Stimulated activated naive CD4-positive, alpha-beta T cell treated with Interleukin-2 at 50 U/mL for 16 hours (primary cell): Measurements from ENCODE around the gene TBC1D12.
"Not testable (repeated sequence)": the region's sequence is repeated elsewhere in the genome, so short reads cannot be mapped to it uniquely, and the experiment has no call there.

ENCODE experiments used
- DNase-seq: peaks from one replicate; lab custom pipeline; 2025; lab: John Stamatoyannopoulos, UW

Gene TBC1D12

DNA sequence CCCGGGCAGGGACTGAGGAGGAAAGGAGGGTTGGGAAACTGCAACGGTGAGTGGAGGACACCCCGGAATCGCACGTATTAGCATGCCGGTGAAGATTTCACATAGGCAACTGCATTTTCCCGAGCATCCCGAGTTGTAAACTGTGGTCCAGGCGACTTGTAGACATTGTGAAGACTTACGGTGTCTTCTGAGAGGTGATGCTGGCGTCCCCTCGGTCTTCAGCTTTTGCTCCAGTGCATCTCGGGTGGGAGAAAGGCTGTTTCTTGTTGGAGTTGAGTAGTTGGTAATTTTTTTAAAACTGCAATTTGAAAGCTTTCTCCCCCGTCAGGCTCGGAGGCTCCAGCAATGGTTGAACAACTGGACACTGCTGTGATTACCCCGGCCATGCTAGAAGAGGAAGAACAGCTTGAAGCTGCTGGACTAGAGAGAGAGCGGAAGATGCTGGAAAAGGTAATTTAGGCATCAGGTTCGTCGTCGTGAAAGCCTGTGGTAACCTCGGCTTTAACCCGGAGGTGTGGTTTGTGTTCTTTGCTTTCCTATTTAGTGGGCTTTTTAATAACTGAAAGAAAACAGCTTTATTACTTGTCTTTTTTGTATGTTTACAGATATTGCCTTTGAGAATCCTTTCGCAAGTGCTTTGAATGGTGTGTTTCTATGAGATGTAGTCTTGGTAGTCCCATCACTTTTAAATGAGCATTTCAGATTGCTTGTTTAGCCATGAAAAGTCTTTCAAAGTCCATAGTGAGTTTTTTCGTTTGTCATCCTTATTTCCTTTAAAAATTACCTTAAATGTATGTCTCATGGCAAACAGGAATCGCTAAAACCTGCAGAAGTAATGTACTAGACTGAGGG, 143.9 kb downstream of the TBC1D12 start:
- DNase-seq = no peak

DNA sequence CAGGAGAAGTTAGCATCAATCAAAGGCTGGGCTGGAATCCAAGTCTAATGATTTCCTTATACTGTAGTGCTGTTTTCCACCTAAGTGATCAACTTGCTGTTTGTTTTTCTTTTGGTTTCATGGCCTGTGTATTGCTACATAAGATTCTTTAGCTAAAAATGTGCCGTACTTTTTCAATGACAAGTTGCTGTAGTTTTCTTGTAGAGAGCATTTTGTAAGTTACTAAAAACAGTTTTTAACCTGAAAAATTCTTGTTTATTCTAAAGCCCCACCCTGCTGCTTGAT, 144.5 kb downstream of the TBC1D12 start:
- DNase-seq = no peak

DNA sequence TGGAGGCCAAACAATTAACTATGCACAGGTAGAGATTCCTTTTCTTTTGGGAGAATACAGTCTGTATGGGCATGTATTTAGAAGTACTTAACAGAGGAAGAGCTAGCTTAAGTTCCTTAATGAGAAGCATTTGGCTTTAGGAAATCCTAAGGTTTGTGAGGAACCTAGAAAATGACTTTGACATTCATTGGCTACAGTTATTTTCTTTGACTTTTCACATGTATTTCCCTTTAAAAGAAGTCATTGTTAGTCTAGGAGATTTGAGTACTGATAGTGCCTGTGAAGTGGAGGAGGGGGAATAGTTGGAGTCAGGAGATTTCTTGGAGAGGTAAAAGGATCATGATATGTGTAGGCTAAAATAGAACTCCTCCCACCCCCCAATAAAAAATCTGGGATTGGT, 146.9 kb downstream of the TBC1D12 start:
- no peak for DNase-seq

DNA sequence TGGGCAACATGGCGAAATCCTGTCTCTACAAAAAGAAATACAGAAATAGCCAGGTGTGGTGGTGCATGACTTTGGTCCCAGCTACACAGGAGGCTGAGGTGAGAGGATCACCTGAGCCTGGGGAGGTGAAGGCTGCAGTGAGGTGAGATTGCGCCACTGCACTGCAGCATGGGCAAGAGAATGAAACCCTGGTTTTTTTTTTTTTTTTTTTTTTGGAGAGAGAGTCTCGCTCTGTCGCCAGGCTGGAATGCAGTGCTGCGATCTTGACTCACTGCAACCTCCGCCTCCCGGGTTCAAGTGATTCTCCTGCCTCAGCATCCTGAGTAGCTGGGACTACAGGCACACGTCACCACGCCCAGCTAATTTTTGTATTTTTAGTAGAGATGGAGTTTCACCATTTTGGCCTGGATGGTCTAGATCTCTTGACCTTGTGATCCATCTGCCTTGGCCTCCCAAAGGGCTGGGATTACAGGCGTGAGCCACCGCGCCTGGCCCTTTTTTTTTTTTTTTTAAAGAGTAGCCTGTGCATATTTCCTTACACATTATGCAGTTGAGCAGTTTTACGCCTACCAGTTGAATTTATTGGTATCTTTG, 165.5 kb downstream of the TBC1D12 start:
- not testable (repeated sequence) for DNase-seq

DNA sequence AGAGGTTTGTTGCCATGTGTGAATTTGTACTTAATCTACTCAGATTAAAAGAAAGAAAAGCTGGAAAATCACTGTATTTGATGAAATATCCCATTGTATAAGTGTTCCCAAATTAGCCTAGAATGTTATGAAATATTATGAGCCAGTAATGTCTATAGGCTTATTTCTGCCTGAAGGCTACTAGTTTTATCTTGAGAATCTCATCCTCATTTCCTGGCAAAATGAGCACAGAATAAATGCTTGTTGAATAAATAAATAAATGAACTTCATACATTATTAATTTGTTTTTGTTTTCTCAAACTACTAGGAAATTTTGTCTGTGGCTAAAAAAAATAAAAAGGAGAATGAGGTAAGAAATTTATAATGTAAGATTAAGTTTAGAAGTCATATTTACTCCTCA, 168.7 kb downstream of the TBC1D12 start:
- DNase-seq = no peak

DNA sequence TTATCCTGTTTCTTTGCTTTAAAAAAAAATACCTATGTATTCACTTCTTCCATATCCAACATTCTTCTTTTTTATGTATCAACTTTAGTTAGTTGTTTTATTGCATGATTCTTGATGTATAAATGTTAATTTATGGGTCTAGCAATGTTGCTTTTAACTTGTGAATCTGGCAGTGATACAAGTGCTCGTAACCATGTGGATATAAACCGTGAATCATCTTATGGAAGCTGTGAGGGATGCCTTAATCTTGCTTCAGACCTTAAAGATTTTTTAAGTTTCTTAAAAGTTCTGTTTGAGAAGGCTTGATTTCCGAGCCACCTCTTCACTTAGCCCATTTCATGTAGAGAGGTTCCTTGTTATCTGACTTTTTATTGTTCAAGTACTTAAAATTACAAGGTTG, 169.2 kb downstream of the TBC1D12 start:
- DNase-seq = no peak

DNA sequence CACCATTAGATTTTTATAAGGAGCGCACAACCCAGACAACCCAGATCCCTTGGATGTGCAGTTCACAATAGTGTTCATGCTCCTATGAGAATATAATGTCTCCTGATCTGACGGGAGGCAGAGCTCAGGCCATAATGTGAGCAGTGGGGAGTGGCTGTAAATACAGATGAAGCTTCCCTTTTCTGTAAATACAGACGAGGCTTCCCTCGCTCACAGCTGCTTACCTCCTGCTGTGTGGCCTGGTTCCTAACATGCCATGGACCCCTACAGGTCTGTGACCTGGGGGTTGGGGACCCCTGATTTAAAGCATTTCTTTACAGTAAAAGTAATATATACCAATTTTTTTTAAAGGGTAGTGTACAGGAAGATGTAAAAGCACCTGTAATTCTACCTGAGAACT, 176.4 kb downstream of the TBC1D12 start:
- DNase-seq = no peak

DNA sequence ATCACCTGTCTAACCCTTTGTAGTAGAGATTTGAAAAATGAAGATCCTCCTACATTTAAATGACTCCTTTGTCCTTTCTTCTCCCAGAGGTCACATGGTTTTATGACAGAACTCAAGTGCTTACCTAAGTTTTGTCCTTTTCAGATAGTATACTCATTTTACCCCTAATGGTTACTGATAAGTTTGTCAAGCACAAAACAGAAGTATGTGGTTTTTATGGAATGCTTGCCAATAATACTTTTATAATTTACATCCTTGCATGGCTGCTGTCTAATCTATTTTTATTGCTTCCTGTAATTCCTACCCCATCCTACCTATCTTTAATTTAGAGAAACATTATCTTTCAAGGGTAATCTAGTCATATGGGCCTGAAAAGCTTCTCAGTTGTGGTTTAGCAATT, 180.8 kb downstream of the TBC1D12 start:
- no peak for DNase-seq
